Spleen (tissue), 7 donors: Measurements from ENCODE around the gene TOR1A.
"Not testable (repeated sequence)": the region's sequence is repeated elsewhere in the genome, so short reads cannot be mapped to it uniquely, and the experiment has no call there.

Experiments used
- POLR2A ChIP-seq, 3 donors: fragments of 450-650 bp; IDR thresholded peaks; one replicate each; pipeline ENCODE4 v1.5.1; 2017; ENCODE audit warnings: antibody characterized with exemption in 3 of 3, mild to moderate bottlenecking in 1 of 3
- TF ChIP-seq, protein P1 (sequence below), 11 experiments: fragments of 200-600 bp in 7 of 11; fragments of 450-650 bp in 4 of 11; sonication (generic) in 4 of 11; IDR thresholded peaks in 8 of 11; conservative IDR thresholded peaks in 3 of 11; 1 replicate in 7 of 11; 2 replicates in 4 of 11; pipeline versions ENCODE4 v1.4.0 to v1.8.0; 2016 to 2021; ENCODE audit warnings: antibody characterized with exemption in 11 of 11, inconsistent platforms in 4 of 11, mild to moderate bottlenecking in 1 of 11
- donor health status: DM: no; HTN: no; CAD: no; lungs with moderate emphysema.
- donor health status: DM: no; HTN: no; CAD: no.
- donor health status: DM: no; HTN: no; CAD: no.

DNA sequence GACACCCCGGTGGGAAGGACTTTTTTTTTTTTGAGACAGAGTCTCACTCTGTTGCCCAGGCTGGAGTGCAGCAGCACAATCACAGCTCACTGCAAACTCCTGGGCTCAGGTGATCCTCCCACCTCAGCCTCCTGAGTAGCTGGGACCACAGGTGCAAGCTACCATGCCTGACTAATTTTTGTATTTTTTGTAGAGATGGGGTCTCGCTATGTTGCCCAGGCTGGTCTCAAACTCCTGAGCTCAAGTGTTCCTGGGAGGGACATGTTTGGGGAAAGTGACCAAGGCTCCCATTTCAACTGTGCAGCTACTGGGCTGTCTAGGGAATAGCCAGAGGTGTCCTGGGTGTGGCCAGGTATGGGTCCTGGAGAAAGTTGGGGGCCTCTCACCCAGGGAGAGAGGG is 27.9 kb downstream of the TOR1A start:
- TF ChIP-seq POLR2A (IDR thresholded peaks at IDR 0.05): not testable (repeated sequence)
- TF ChIP-seq, protein P1, sequence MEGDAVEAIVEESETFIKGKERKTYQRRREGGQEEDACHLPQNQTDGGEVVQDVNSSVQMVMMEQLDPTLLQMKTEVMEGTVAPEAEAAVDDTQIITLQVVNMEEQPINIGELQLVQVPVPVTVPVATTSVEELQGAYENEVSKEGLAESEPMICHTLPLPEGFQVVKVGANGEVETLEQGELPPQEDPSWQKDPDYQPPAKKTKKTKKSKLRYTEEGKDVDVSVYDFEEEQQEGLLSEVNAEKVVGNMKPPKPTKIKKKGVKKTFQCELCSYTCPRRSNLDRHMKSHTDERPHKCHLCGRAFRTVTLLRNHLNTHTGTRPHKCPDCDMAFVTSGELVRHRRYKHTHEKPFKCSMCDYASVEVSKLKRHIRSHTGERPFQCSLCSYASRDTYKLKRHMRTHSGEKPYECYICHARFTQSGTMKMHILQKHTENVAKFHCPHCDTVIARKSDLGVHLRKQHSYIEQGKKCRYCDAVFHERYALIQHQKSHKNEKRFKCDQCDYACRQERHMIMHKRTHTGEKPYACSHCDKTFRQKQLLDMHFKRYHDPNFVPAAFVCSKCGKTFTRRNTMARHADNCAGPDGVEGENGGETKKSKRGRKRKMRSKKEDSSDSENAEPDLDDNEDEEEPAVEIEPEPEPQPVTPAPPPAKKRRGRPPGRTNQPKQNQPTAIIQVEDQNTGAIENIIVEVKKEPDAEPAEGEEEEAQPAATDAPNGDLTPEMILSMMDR (IDR thresholded peaks at IDR 0.05 in 8 of 11, conservative IDR thresholded peaks at IDR 0.05 in 3 of 11): not testable (repeated sequence)
